Prostate gland (tissue), 2 donors: Measurements from ENCODE around the gene ESPNL.

Experiments
- CTCF ChIP-seq, 4 experiments: fragments of 200-600 bp in 2 of 4; fragments of 450-650 bp in 2 of 4; sonication (generic) in 2 of 4; IDR thresholded peaks; 1 replicate in 3 of 4; 2 replicates in 1 of 4; pipeline ENCODE4 v1.5.1; 2016 to 2019; ENCODE audit warnings: antibody characterized with exemption in 4 of 4, mild to moderate bottlenecking in 2 of 4, moderate library complexity in 2 of 4
- POLR2A ChIP-seq: fragments of 450-650 bp; IDR thresholded peaks from one replicate; pipeline ENCODE4 v1.6.1; 2016; ENCODE audit warnings: antibody characterized with exemption, mild to moderate bottlenecking

- no peak for TF ChIP-seq POLR2A
- TF ChIP-seq CTCF (IDR thresholded peaks at IDR 0.05) = no peak
Observed at GRCh38 chr2:238128534-238129001, 28.4 kb downstream of the ESPNL start.
